Measurements from ENCODE around the gene MXRA8.

GRCh38 chr1:1395166-1395565 is 36.8 kb upstream of the MXRA8 start:
- TF ChIP-seq SPI1 (IDR thresholded peaks at IDR 0.05; ENCODE audit: borderline replicate concordance, low read depth) (no peak), CTCF (IDR thresholded peaks at IDR 0.05; ENCODE audit: insufficient read depth, low read length) (no peak), REST (IDR thresholded peaks at IDR 0.05; ENCODE audit: insufficient replicate concordance, low read depth) (no peak)
